Subcutaneous adipose tissue (tissue), 4 donors: ENCODE data around the gene TOGARAM2. TPM values are rescaled to one million over a fixed set of nuclear protein-coding genes. Genes with fewer than 3 reads are reported as not detected.

Source experiments
- small RNA-seq: library from RNA; depleted of rRNA; stranded (forward); fragments of <200 nt; gene quantifications from one replicate; pipeline ENCODE3, GENCODE V24; 2016
- total RNA-seq, 4 donors: library from RNA; depleted of rRNA; stranded (reverse); fragments of >200 nt; gene quantifications; one replicate each; pipeline ENCODE4 v1.1.0, GENCODE V29; 2016
- TF ChIP-seq, protein P1 (sequence below): fragments of 450-650 bp; IDR thresholded peaks from one replicate; pipeline ENCODE4 v1.5.1; 2016; ENCODE audit warnings: low read depth, mild to moderate bottlenecking, control low read depth, antibody characterized with exemption, moderate library complexity

TOGARAM2 gene
- total RNA-seq, 4 donors from 2014 or later = 0.16 to 3.5 (median 2.0) TPM

GRCh38 chr2:29097569-29097968, 116.5 kb downstream of the TOGARAM2 start:
- TF ChIP-seq, protein P1, sequence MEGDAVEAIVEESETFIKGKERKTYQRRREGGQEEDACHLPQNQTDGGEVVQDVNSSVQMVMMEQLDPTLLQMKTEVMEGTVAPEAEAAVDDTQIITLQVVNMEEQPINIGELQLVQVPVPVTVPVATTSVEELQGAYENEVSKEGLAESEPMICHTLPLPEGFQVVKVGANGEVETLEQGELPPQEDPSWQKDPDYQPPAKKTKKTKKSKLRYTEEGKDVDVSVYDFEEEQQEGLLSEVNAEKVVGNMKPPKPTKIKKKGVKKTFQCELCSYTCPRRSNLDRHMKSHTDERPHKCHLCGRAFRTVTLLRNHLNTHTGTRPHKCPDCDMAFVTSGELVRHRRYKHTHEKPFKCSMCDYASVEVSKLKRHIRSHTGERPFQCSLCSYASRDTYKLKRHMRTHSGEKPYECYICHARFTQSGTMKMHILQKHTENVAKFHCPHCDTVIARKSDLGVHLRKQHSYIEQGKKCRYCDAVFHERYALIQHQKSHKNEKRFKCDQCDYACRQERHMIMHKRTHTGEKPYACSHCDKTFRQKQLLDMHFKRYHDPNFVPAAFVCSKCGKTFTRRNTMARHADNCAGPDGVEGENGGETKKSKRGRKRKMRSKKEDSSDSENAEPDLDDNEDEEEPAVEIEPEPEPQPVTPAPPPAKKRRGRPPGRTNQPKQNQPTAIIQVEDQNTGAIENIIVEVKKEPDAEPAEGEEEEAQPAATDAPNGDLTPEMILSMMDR = no peak

DNA sequence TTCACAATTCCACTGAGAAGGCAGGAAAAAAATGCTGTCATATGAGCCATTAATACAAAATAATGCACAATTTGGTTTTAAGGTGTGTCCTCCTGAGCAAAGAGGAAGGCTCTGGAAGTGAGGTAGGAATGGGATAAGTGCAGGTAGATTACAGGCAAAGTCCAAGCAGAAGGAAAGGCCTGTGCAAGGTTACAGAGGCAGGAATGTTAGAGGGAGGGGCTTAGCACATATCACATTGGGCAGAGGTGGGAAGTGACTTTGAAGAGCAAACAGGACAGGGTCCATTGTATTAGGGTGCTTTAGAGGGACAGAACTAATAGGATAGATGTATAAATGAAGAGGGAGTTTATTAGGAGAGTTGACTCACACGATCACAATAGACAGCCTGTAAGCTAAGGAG, 119.5 kb downstream of the TOGARAM2 start:
- TF ChIP-seq, protein P1 = no peak

Small RNA genes lying within 50 kb of the gene (small RNA-seq; reads per million reads assigned to genes)
- 0.49 reads per million for gene RF00019

Other genes starting within 250 kb of the TOGARAM2 start
- gene PPP1CB, start 229.5 kb upstream of the TOGARAM2 start, total RNA-seq = 100 to 1,000 TPM; 182 to 293 (median 236) TPM
- 1 to 10 TPM in 3 of 4 donors, under 1 TPM in 1; 0.49 to 3.3 (median 1.4) TPM for gene SPDYA, start 170.5 kb upstream of the TOGARAM2 start, total RNA-seq
- gene TRMT61B, start 111.0 kb upstream of the TOGARAM2 start, total RNA-seq = 10 to 100 TPM in 2 of 4 donors, 1 to 10 TPM in 2; 7.0 to 16.3 (median 10.6) TPM
- gene WDR43, start 86.6 kb upstream of the TOGARAM2 start, total RNA-seq = 10 to 100 TPM; 39.4 to 72.9 (median 48.1) TPM
- gene PCARE, start 93.2 kb downstream of the TOGARAM2 start, total RNA-seq = under 1 TPM in 2 of 4 donors, not detected in 2; 0.16 to 0.66 TPM
- 100 to 1,000 TPM in 2 of 4 donors, 10 to 100 TPM in 2; 59.3 to 103 (median 96.6) TPM for gene CLIP4, start 134.1 kb downstream of the TOGARAM2 start, total RNA-seq